ENCODE data around the gene PNPLA6.

Gene PNPLA6

GRCh38 chr19:7600721-7601120 is 65.2 kb downstream of the PNPLA6 start:
- DNase-seq (ENCODE audit: low read depth, low spot score) = no peak

GRCh38 chr19:7602240-7602934 is 66.9 kb downstream of the PNPLA6 start:
- no peak for DNase-seq (ENCODE audit: low read depth, low spot score)

GRCh38 chr19:7602935-7603497 is 67.5 kb downstream of the PNPLA6 start:
- DNase-seq (ENCODE audit: low read depth, low spot score) = no peak

DNA sequence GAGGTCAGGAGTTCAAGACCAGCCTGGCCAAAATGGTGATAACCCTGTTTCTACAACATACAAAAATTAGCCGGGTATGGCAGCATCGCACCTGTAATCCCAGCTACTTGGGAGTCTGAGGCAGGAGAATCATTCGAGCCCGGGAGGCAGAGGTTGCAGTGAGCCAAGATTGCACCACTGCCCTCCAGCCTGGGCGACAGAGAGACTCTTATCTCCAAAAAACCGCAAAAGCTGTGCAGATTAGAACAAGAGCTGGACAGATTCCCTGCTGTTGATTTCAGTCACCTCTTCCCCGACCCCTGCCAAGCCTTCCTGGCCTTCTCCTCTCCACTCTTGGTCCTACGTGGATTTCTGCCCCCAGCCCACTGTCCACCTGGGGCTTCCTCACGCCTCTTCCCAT is 68.4 kb downstream of the PNPLA6 start:
- DNase-seq (ENCODE audit: low read depth, low spot score) = no peak

DNA sequence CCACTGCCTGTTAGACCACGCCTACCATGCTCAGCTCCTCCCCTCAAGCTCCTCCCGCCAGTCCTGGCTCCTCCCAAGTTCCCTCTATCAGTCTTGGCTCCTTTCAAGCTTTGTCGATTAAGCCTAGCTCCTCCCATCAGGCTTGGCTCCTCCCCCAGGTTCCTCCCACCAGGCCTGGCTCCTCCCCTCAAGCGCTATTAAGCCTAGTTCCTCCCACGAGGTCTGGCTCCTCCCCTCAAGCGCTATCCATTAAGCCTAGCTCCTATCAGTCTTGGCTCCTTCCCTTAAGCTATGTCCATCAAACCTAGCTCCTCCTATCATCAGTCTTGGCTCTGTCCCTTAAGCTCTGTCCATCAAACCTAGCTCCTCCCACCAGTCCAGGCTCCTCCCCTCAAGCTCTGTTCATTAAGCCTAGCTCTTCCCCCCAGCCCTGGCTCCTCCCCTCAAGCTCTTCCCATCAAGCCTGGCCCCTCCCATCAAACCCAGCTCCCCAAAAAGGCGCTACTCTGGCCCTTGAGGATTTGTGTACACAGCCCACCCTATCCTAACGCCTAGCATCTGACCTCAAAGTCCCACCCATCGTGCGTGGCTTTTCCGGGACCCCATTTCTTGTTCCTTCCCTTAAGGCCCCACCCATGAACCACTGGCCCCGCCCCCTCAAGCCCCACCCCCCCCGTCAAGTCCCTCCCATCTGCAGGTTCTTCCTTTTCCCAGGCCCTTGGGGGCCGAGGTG is 70.1 kb downstream of the PNPLA6 start:
- DNase-seq (ENCODE audit: low read depth, low spot score) = no peak

- DNase-seq (ENCODE audit: low read depth, low spot score) = no peak
Observed at GRCh38 chr19:7606289-7606688, 70.8 kb downstream of the PNPLA6 start.

GRCh38 chr19:7607212-7607873 is 71.8 kb downstream of the PNPLA6 start:
- DNase-seq (ENCODE audit: low read depth, low spot score) = no peak

DNA sequence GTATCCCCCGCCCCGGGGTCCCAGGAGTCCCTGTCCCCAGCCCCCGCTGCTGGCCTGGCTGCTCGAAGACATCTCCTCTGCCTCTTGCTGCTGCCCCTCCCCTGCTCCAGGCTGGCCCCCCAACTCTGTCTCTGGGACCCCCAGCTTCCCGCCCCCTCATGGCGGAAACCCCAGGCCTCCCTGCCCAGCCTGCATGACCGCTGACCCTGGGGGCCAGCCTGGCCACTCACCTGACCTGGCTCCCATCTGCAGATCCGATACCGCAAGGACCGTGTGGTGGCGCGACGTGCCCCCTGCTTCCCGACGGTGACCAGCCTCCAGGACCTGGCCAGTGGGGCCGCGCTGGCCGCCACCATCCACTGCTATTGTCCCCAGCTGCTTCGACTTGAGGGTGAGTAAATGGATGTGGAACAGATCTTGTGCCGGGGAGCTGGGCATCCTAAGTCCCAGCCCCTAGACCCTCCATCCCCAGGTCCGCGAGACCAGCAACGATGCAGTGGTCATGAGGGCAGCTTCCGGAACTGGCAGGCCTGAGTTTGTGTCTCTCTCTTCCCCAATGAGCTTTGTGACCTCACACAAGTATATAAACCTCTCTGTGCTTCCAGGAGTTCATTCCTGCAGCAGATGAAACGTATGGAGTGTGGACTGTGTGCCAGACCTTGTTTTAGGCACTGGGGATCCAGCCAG is 72.5 kb downstream of the PNPLA6 start:
- DNase-seq (ENCODE audit: low read depth, low spot score) = no peak

DNA sequence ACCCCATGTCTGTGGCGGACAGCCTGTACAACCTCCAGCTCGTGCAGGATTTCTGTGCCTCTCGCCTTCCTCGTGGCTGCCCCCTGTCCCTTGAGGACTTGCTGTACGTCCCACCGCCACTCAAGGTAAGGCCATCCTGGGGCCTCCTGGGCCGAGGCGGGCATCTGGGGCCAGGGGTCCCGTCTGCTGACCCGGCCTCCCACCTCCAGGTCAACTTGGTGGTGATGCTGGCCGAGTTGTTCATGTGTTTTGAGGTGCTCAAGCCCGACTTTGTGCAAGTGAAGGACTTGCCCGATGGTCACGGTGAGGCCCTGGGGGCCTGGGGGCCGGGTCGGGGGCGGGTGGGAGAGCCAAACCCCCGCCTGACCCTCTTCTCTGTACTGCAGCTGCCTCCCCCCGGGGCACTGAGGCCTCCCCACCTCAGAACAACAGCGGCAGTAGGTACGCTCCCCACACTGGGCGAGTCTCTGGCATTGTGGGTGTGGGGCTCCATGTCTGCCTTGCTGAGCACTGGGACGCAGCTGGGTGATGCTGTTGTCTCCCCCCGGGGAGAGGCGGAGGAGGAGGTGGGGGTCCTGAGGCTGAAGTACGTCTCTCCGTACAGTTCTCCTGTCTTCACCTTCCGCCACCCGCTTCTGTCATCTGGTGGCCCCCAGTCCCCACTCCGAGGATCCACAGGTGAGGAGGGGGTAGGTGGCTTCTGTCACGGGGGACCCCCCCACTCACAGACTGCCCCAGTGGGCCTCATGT is 75.1 kb downstream of the PNPLA6 start:
- DNase-seq (ENCODE audit: low read depth, low spot score) = no peak
